Colonic mucosa (tissue), 4 donors: Measurements from ENCODE around the gene EPGN. TPM values are rescaled to one million over a fixed set of nuclear protein-coding genes. Genes with fewer than 3 reads are reported as not detected.

Experiments
- DNase-seq: peaks from one replicate; pipeline ENCODE4 v3.0.0-alpha.2; 2020
- H3K27ac ChIP-seq: fragments of 200-600 bp; one replicate; pipeline ENCODE4 v1.8.0; 2021
- H3K27me3 ChIP-seq: fragments of 200-600 bp; one replicate; pipeline ENCODE4 v1.8.0; 2021
- H3K36me3 ChIP-seq: fragments of 200-600 bp; one replicate; pipeline ENCODE4 v1.8.0; 2021
- H3K4me1 ChIP-seq: fragments of 200-600 bp; one replicate; pipeline ENCODE4 v1.8.0; 2021; ENCODE audit warnings: mild to moderate bottlenecking
- H3K4me3 ChIP-seq: fragments of 200-600 bp; one replicate; pipeline ENCODE4 v1.8.0; 2021
- H3K9ac ChIP-seq, 2 donors: one replicate each; pipeline ENCODE4 v1.7.0; 2013; ENCODE audit warnings: control low read depth in 2 of 2, low read depth in 2 of 2, low read length in 2 of 2
- H3K9me3 ChIP-seq: fragments of 200-600 bp; one replicate; pipeline ENCODE4 v1.8.0; 2021
- intact Hi-C: fragments of 100-400 bp; cut with DNase I; formaldehyde crosslinking; loops from one replicate; pipeline ENCODE4 v1.14.1; 2022
- total RNA-seq, 2 donors: library from RNA; stranded (reverse); fragmentation: NEBNext Ultra II Directional in 1 of 2; extraction: Animal tissue kit (Norgen Biotek cat#: 25700) in 1 of 2; gene quantifications; one replicate each; pipeline ENCODE4 v1.2.1, GENCODE V29; 2021
- TF ChIP-seq, protein P1 (sequence below): fragments of 200-600 bp; IDR thresholded peaks from one replicate; pipeline ENCODE4 v1.8.0; 2022; ENCODE audit warnings: antibody characterized with exemption, mild to moderate bottlenecking
- donor health status: healthy.
- donor health status: DM: no; HTN: no; CAD: no.
- donor health status: DM: no; HTN: no; CAD: no.

Gene EPGN
- total RNA-seq, 2 donors from 2014 or later: not detected

DNA sequence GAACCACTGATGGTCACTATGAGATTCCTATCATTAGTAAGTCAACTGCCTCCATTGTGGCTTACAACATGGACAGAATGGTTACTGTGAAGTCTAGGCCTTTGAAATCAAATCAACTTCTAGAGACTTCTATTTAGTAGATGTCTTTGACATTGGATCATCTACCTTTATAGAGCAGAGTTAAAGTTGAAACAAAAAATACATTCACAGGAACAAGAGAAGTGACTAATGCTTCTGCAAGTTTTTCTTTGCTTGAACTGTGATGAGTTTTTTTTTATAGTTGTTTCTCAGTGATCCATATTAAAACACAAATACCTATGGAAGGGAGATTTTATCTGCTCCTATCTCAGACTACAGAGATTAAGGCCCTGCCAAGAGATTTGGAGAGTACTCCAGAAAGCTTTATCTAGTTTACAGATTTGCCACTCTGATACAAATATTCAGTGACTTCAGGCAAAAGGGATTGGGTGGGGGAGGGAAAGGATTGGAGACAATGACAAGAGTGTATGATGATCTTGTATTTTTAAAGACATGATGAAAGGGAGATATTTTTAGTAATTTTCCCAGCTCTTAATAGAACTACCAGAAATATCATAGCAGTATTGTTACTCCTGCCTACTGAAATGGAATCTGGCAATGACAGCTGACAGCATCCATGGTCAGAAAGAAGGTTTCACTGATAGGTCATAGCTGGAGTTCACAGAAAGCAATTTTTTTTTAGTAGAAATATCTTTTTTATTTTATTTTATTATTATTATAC lies 16.0 kb upstream of the EPGN start:
- TF ChIP-seq, protein P1, sequence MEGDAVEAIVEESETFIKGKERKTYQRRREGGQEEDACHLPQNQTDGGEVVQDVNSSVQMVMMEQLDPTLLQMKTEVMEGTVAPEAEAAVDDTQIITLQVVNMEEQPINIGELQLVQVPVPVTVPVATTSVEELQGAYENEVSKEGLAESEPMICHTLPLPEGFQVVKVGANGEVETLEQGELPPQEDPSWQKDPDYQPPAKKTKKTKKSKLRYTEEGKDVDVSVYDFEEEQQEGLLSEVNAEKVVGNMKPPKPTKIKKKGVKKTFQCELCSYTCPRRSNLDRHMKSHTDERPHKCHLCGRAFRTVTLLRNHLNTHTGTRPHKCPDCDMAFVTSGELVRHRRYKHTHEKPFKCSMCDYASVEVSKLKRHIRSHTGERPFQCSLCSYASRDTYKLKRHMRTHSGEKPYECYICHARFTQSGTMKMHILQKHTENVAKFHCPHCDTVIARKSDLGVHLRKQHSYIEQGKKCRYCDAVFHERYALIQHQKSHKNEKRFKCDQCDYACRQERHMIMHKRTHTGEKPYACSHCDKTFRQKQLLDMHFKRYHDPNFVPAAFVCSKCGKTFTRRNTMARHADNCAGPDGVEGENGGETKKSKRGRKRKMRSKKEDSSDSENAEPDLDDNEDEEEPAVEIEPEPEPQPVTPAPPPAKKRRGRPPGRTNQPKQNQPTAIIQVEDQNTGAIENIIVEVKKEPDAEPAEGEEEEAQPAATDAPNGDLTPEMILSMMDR: no peak
- no peak overlapping the region for H3K9ac ChIP-seq
- H3K4me3 ChIP-seq: no peak overlapping the region
- H3K9me3 ChIP-seq: no peaks in the 10 kb centered on the region
- H3K27me3 ChIP-seq: no peaks in the 10 kb centered on the region
- no peaks in the 10 kb centered on the region for H3K36me3 ChIP-seq
- no peak overlapping the region for H3K27ac ChIP-seq
- intact Hi-C loops: no loop called here
- no peak for DNase-seq
- no peaks in the 10 kb centered on the region for H3K4me1 ChIP-seq

DNA sequence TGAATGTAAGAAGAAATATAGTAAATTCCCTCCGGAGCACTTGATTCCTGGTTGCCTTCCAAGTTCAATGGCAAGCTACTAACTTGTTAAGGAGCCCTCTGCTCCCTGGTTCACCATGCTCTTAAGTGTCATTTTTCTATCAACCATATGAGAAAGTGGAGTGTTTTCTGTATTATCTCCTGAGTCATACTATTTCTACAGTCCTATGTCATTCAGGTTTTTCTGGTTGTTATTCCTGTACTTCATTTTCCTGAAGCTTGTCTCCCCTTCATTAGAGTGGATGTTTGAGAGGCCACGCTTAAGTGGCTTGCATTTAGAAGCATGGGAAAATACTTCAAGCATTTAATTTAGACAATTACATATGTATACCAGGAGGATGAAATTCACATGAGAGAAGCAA lies 14.7 kb upstream of the EPGN start:
- DNase-seq: no peak
- Histone ChIP-seq H3K27me3 (no peaks in the 10 kb centered on the region), H3K4me3 (no peak overlapping the region), H3K4me1 (no peaks in the 10 kb centered on the region), H3K9me3 (no peaks in the 10 kb centered on the region), H3K27ac (no peak overlapping the region), H3K9ac (no peak overlapping the region), H3K36me3 (no peaks in the 10 kb centered on the region)
- intact Hi-C loops: no loop called here
- TF ChIP-seq, protein P1: no peak

DNA sequence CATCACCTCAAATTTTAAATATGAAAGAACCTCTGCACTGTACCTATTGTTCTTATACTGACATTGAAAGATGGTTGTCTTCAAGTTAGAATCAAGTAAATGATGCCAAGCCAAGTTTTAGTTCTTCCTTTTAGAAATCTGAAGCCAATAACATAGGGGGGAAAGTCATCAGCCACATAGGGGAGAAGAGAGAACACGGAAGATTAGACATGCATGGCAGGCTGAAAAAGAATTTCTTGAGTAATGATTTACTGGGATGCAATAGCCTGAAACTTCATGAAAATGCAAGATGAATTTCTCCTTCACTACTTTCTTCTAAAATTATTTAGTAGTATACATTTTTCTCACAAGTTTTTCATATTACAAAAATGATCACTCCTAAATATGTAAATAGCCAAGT lies 13.6 kb upstream of the EPGN start:
- TF ChIP-seq, protein P1: no peak
- no peaks in the 10 kb centered on the region for H3K36me3 ChIP-seq
- no peaks in the 10 kb centered on the region for H3K27me3 ChIP-seq
- DNase-seq: no peak
- no peaks in the 10 kb centered on the region for H3K9me3 ChIP-seq
- intact Hi-C loops: no loop called here
- no peak overlapping the region for H3K9ac ChIP-seq
- H3K4me3 ChIP-seq: no peak overlapping the region
- H3K27ac ChIP-seq: no peak overlapping the region
- H3K4me1 ChIP-seq: no peaks in the 10 kb centered on the region

DNA sequence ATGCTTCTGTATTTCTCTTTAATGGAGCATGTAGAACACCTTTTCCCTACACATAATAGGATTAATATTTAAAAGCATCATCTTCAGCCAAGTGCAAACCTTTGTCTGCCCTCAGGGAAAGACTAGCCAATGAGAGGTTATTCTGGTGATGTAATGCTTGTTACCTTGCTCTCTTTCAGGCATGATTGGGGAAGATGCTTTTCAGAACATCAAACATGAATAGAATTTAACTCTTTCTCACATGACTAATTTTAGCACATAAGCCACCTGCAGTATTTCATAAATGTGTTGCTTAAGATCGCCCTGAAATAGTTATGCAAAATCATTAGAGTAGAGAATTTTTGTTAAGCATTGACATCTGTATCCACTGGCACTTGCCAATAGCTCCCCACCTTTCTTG lies 10.7 kb upstream of the EPGN start:
- no peaks in the 10 kb centered on the region for H3K27me3 ChIP-seq
- no peak for DNase-seq
- no peak overlapping the region for H3K9ac ChIP-seq
- H3K4me3 ChIP-seq: no peak overlapping the region
- intact Hi-C loops: no loop called here
- TF ChIP-seq, protein P1: no peak
- H3K9me3 ChIP-seq: no peaks in the 10 kb centered on the region
- H3K27ac ChIP-seq: no peak overlapping the region
- H3K4me1 ChIP-seq: no peaks in the 10 kb centered on the region
- no peaks in the 10 kb centered on the region for H3K36me3 ChIP-seq

DNA sequence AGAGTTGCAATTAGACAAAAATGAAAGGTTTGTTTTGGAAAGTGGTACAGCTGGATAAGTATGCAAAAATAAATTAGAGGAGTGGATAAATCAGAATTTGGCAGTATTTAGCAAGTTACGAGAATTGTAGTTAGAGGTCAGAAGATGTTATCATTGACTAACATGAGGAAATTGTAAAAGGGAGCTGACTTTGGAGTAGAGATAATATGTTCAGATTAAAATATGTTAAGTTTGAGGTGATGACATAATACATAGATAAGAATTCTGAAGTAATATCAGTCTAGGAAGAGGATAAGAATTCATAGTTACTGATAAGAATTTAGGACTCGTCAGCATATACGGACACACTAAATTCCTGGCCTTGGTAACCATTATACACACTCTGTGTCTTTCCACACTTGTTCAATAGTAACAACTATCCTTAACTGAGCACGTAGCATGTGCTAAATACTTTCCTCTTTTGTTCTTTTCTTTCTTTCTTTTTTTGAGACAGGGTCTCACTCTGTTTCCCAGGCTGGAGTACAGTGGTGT lies 4.1 kb upstream of the EPGN start:
- no peak for DNase-seq
- intact Hi-C loops: no loop called here
- H3K4me1 ChIP-seq: no peaks in the 10 kb centered on the region

More for the DNA sequence above, 4.1 kb upstream of the EPGN start:
- H3K9me3 ChIP-seq: no peaks in the 10 kb centered on the region
- no peak overlapping the region for H3K9ac ChIP-seq
- TF ChIP-seq, protein P1: no peak
- H3K27me3 ChIP-seq: no peaks in the 10 kb centered on the region
- no peak overlapping the region for H3K27ac ChIP-seq
- no peaks in the 10 kb centered on the region for H3K36me3 ChIP-seq
- H3K4me3 ChIP-seq: no peak overlapping the region
